HEK293 (cell line): ENCODE results near the gene GSG1L.

Experiments used
- CTCF ChIA-PET: fragments of 350-600 bp; formaldehyde crosslinking; extraction: SDS; loops from one replicate; lab custom pipeline; 2021; ENCODE audit warnings: antibody characterized with exemption; lab: Yijun Ruan, JAX
- POLR2A ChIA-PET: fragments of 300-600 bp; formaldehyde crosslinking; extraction: SDS; loops from one replicate; lab custom pipeline; 2020; ENCODE audit warnings: antibody characterized with exemption, inconsistent platforms; lab: Yijun Ruan, JAX
- H3K27ac ChIP-seq: fragments of 200-500 bp; sonication (Bioruptor generic); 2 replicates; pipeline ENCODE4 v1.5.1; 2014; ENCODE audit warnings: low read depth, low read length, control low read depth, inconsistent platforms; ENCODE audit errors: extremely low read depth
- H3K36me3 ChIP-seq, 2 experiments: fragments of 200-500 bp in 1 of 2; sonication (Bioruptor generic) in 1 of 2; 1 replicate in 1 of 2; 2 replicates in 1 of 2; pipeline ENCODE4 v1.5.1; 2014 to 2017; ENCODE audit warnings: inconsistent platforms in 2 of 2, low read length in 2 of 2; ENCODE audit not compliant: control insufficient read depth in 2 of 2, insufficient read depth in 1 of 2
- H3K4me1 ChIP-seq: fragments of 200-500 bp; sonication (Bioruptor generic); 2 replicates; pipeline ENCODE4 v1.5.1; 2014; ENCODE audit warnings: mild to moderate bottlenecking, low read length, inconsistent platforms; ENCODE audit not compliant: control insufficient read depth, insufficient read depth
- H3K4me3 ChIP-seq: 2 replicates; pipeline ENCODE4 v1.5.1; 2011; ENCODE audit warnings: low read depth, mild to moderate bottlenecking, control low read depth, low read length, moderate library complexity
- H3K9me3 ChIP-seq: fragments of 200-500 bp; sonication (Bioruptor generic); 2 replicates; pipeline ENCODE4 v1.5.1; 2014; ENCODE audit warnings: low read depth, low read length, inconsistent platforms; ENCODE audit not compliant: control insufficient read depth, insufficient read depth
- GLIS1 ChIP-seq: fragments of 450-650 bp; formaldehyde crosslinking; IDR thresholded peaks from 2 replicates; pipeline ENCODE4 v1.5.1; 2016; ENCODE audit warnings: missing biosample characterization, missing genetic modification characterization
- MYNN ChIP-seq: fragments of 450-650 bp; formaldehyde crosslinking; IDR thresholded peaks from 2 replicates; pipeline ENCODE4 v1.5.1; 2016; ENCODE audit warnings: missing biosample characterization, missing genetic modification characterization, borderline replicate concordance
- SETDB1 ChIP-seq: IDR thresholded peaks from one replicate; pipeline ENCODE4 v1.6.1; 2017; ENCODE audit warnings: mild to moderate bottlenecking, low read length, moderate library complexity, mixed read lengths; ENCODE audit not compliant: insufficient read length
- ZBTB20 ChIP-seq: fragments of 450-650 bp; formaldehyde crosslinking; IDR thresholded peaks from 2 replicates; pipeline ENCODE4 v1.5.1; 2016; ENCODE audit warnings: missing biosample characterization, missing genetic modification characterization
- ZBTB48 ChIP-seq: fragments of 450-650 bp; formaldehyde crosslinking; IDR thresholded peaks from 2 replicates; pipeline ENCODE4 v1.5.1; 2016; ENCODE audit warnings: missing biosample characterization, missing genetic modification characterization
- ZIC2 ChIP-seq: fragments of 450-650 bp; formaldehyde crosslinking; IDR thresholded peaks from 2 replicates; pipeline ENCODE4 v1.5.1; 2016; ENCODE audit warnings: missing biosample characterization, missing genetic modification characterization
- ZNF121 ChIP-seq: fragments of 450-650 bp; formaldehyde crosslinking; IDR thresholded peaks from 2 replicates; pipeline ENCODE4 v1.5.1; 2016; ENCODE audit warnings: missing biosample characterization, missing genetic modification characterization
- ZNF140 ChIP-seq: fragments of 450-650 bp; formaldehyde crosslinking; IDR thresholded peaks from 2 replicates; pipeline ENCODE4 v1.5.1; 2016; ENCODE audit warnings: missing biosample characterization, missing genetic modification characterization
- ZNF169 ChIP-seq: fragments of 450-650 bp; formaldehyde crosslinking; IDR thresholded peaks from 2 replicates; pipeline ENCODE4 v1.5.1; 2016; ENCODE audit warnings: missing biosample characterization, missing genetic modification characterization
- ZNF211 ChIP-seq: fragments of 450-650 bp; formaldehyde crosslinking; IDR thresholded peaks from 2 replicates; pipeline ENCODE4 v1.5.1; 2016; ENCODE audit warnings: low read depth, missing biosample characterization, missing genetic modification characterization
- ZNF221 ChIP-seq: fragments of 450-650 bp; formaldehyde crosslinking; IDR thresholded peaks from 2 replicates; pipeline ENCODE4 v1.5.1; 2017; ENCODE audit warnings: missing biosample characterization, missing genetic modification characterization, borderline replicate concordance
- ZNF335 ChIP-seq: fragments of 450-650 bp; formaldehyde crosslinking; conservative IDR thresholded peaks from 2 replicates; pipeline ENCODE4 v1.5.1; 2016; ENCODE audit warnings: missing biosample characterization, missing genetic modification characterization
- ZNF354C ChIP-seq: fragments of 450-650 bp; formaldehyde crosslinking; IDR thresholded peaks from 2 replicates; pipeline ENCODE4 v1.5.1; 2016; ENCODE audit warnings: missing biosample characterization, missing genetic modification characterization, low read depth, borderline replicate concordance
- ZNF391 ChIP-seq: fragments of 450-650 bp; formaldehyde crosslinking; IDR thresholded peaks from 2 replicates; pipeline ENCODE4 v1.5.1; 2016; ENCODE audit warnings: low read depth, missing biosample characterization, missing genetic modification characterization, borderline replicate concordance
- ZNF621 ChIP-seq: fragments of 450-650 bp; formaldehyde crosslinking; IDR thresholded peaks from 2 replicates; pipeline ENCODE4 v1.5.1; 2017; ENCODE audit warnings: missing biosample characterization, missing genetic modification characterization
- ZNF707 ChIP-seq: fragments of 450-650 bp; formaldehyde crosslinking; IDR thresholded peaks from 2 replicates; pipeline ENCODE4 v1.5.1; 2016; ENCODE audit warnings: missing biosample characterization, missing genetic modification characterization
- TF ChIP-seq, protein P1 (sequence below): fragments of 450-650 bp; formaldehyde crosslinking; IDR thresholded peaks from 2 replicates; pipeline ENCODE4 v1.5.1; 2017; ENCODE audit warnings: missing biosample characterization, missing genetic modification characterization
- TF ChIP-seq, protein P2 (sequence below): fragments of 450-650 bp; formaldehyde crosslinking; IDR thresholded peaks from 2 replicates; pipeline ENCODE4 v1.5.1; 2016; ENCODE audit warnings: missing biosample characterization, missing genetic modification characterization
- TF ChIP-seq, protein P3 (sequence below): fragments of 450-650 bp; formaldehyde crosslinking; IDR thresholded peaks from 2 replicates; pipeline ENCODE4 v1.5.1; 2016; ENCODE audit warnings: missing biosample characterization, missing genetic modification characterization
- TF ChIP-seq, protein P4 (sequence below): fragments of 450-650 bp; formaldehyde crosslinking; IDR thresholded peaks from 2 replicates; pipeline ENCODE4 v1.5.1; 2016; ENCODE audit warnings: missing biosample characterization, missing genetic modification characterization
- TF ChIP-seq, protein P5 (sequence below): fragments of 450-650 bp; formaldehyde crosslinking; IDR thresholded peaks from 2 replicates; pipeline ENCODE4 v1.5.0; 2017; ENCODE audit warnings: missing biosample characterization, missing genetic modification characterization, borderline replicate concordance
- TF ChIP-seq, protein P6 (sequence below): fragments of 450-650 bp; formaldehyde crosslinking; IDR thresholded peaks from 2 replicates; pipeline ENCODE4 v1.5.1; 2016; ENCODE audit warnings: missing biosample characterization, missing genetic modification characterization

GSG1L gene

DNA sequence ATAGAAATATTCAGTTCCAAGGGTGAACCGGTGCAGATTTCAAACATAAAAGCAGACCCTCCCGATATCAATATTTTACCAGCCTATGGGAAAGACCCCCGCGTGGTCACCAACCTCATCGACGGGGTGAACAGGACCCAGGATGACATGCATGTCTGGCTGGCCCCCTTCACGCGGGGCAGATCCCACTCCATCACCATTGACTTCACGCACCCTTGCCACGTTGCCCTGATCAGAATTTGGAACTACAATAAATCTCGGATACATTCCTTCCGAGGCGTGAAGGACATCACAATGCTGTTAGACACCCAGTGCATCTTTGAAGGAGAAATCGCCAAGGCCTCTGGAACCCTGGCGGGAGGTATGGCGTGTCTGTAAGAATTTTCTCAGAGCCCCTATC, 313.6 kb downstream of the GSG1L start (continued):
- no peak for TF ChIP-seq ZNF140 (tag by site-specific recombination)
- TF ChIP-seq, protein P1, sequence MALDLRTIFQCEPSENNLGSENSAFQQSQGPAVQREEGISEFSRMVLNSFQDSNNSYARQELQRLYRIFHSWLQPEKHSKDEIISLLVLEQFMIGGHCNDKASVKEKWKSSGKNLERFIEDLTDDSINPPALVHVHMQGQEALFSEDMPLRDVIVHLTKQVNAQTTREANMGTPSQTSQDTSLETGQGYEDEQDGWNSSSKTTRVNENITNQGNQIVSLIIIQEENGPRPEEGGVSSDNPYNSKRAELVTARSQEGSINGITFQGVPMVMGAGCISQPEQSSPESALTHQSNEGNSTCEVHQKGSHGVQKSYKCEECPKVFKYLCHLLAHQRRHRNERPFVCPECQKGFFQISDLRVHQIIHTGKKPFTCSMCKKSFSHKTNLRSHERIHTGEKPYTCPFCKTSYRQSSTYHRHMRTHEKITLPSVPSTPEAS, result no peak
- TF ChIP-seq SETDB1, result no peak
- TF ChIP-seq ZNF169 (tag by site-specific recombination), result no peak
- TF ChIP-seq MYNN (tag by site-specific recombination), result no peak
- no peak for TF ChIP-seq ZNF354C (tag by site-specific recombination)

DNA sequence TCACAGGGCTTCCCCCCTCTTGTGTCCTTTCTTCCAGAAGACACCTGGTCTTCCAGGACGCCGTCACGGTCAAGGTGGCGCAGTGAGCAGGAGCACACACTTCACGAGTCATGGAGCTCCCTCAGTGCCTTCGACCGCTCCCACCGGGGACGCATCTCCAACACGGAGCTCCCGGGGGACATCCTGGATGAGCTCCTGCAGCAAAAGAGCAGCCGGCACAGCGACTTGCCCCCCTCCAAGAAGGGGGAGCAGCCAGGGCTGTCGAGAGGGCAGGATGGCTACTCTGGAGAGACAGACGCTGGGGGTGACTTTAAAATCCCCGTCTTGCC, 314.0 kb downstream of the GSG1L start:
- ChIA-PET CTCF (no interaction called here), POLR2A (no interaction called here)
- Histone ChIP-seq H3K27ac (no peak overlapping the region), H3K9me3 (no peaks in the 10 kb centered on the region), H3K36me3 (no peaks in the 10 kb centered on the region), H3K4me1 (0 out of 2 replicates have a peak, but pooled peaks cover 4% of the 10 kb centered on the region), H3K4me3 (no peak overlapping the region)
- TF ChIP-seq SETDB1 (no peak), ZNF391 (tag by site-specific recombination) (no peak), ZNF121 (tag by site-specific recombination) (no peak), ZNF211 (tag by site-specific recombination) (no peak), ZNF221 (tag by site-specific recombination) (no peak), ZNF707 (no peak), ZNF621 (no peak), ZNF140 (tag by site-specific recombination) (no peak), ZBTB20 (tag by site-specific recombination) (no peak), GLIS1 (tag by site-specific recombination) (no peak), ZBTB48 (tag by site-specific recombination) (no peak), ZNF335 (tag by site-specific recombination) (no peak), ZIC2 (no peak)
- TF ChIP-seq, protein P2, sequence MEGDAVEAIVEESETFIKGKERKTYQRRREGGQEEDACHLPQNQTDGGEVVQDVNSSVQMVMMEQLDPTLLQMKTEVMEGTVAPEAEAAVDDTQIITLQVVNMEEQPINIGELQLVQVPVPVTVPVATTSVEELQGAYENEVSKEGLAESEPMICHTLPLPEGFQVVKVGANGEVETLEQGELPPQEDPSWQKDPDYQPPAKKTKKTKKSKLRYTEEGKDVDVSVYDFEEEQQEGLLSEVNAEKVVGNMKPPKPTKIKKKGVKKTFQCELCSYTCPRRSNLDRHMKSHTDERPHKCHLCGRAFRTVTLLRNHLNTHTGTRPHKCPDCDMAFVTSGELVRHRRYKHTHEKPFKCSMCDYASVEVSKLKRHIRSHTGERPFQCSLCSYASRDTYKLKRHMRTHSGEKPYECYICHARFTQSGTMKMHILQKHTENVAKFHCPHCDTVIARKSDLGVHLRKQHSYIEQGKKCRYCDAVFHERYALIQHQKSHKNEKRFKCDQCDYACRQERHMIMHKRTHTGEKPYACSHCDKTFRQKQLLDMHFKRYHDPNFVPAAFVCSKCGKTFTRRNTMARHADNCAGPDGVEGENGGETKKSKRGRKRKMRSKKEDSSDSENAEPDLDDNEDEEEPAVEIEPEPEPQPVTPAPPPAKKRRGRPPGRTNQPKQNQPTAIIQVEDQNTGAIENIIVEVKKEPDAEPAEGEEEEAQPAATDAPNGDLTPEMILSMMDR (tag by site-specific recombination), result no peak
- TF ChIP-seq, protein P3, sequence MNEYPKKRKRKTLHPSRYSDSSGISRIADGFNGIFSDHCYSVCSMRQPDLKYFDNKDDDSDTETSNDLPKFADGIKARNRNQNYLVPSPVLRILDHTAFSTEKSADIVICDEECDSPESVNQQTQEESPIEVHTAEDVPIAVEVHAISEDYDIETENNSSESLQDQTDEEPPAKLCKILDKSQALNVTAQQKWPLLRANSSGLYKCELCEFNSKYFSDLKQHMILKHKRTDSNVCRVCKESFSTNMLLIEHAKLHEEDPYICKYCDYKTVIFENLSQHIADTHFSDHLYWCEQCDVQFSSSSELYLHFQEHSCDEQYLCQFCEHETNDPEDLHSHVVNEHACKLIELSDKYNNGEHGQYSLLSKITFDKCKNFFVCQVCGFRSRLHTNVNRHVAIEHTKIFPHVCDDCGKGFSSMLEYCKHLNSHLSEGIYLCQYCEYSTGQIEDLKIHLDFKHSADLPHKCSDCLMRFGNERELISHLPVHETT (tag by site-specific recombination), result no peak
- TF ChIP-seq, protein P4, sequence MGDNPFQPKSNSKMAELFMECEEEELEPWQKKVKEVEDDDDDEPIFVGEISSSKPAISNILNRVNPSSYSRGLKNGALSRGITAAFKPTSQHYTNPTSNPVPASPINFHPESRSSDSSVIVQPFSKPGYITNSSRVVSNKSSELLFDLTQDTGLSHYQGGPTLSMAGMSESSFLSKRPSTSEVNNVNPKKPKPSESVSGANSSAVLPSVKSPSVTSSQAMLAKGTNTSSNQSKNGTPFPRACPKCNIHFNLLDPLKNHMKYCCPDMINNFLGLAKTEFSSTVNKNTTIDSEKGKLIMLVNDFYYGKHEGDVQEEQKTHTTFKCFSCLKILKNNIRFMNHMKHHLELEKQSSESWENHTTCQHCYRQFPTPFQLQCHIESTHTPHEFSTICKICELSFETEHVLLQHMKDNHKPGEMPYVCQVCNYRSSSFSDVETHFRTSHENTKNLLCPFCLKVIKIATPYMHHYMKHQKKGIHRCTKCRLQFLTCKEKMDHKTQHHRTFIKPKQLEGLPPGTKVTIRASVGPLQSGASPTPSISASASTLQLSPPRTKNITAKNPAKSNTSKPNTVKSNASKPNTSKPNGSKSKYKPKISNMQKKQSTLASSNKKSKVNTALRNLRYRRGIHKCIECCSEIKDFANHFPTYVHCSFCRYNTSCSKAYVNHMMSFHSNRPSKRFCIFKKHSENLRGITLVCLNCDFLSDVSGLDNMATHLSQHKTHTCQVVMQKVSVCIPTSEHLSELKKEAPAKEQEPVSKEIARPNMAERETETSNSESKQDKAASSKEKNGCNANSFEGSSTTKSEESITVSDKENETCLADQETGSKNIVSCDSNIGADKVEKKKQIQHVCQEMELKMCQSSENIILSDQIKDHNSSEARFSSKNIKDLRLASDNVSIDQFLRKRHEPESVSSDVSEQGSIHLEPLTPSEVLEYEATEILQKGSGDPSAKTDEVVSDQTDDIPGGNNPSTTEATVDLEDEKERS, result no peak
- TF ChIP-seq, protein P5, sequence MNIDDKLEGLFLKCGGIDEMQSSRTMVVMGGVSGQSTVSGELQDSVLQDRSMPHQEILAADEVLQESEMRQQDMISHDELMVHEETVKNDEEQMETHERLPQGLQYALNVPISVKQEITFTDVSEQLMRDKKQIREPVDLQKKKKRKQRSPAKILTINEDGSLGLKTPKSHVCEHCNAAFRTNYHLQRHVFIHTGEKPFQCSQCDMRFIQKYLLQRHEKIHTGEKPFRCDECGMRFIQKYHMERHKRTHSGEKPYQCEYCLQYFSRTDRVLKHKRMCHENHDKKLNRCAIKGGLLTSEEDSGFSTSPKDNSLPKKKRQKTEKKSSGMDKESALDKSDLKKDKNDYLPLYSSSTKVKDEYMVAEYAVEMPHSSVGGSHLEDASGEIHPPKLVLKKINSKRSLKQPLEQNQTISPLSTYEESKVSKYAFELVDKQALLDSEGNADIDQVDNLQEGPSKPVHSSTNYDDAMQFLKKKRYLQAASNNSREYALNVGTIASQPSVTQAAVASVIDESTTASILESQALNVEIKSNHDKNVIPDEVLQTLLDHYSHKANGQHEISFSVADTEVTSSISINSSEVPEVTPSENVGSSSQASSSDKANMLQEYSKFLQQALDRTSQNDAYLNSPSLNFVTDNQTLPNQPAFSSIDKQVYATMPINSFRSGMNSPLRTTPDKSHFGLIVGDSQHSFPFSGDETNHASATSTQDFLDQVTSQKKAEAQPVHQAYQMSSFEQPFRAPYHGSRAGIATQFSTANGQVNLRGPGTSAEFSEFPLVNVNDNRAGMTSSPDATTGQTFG (tag by site-specific recombination), result no peak
- TF ChIP-seq, protein P6, sequence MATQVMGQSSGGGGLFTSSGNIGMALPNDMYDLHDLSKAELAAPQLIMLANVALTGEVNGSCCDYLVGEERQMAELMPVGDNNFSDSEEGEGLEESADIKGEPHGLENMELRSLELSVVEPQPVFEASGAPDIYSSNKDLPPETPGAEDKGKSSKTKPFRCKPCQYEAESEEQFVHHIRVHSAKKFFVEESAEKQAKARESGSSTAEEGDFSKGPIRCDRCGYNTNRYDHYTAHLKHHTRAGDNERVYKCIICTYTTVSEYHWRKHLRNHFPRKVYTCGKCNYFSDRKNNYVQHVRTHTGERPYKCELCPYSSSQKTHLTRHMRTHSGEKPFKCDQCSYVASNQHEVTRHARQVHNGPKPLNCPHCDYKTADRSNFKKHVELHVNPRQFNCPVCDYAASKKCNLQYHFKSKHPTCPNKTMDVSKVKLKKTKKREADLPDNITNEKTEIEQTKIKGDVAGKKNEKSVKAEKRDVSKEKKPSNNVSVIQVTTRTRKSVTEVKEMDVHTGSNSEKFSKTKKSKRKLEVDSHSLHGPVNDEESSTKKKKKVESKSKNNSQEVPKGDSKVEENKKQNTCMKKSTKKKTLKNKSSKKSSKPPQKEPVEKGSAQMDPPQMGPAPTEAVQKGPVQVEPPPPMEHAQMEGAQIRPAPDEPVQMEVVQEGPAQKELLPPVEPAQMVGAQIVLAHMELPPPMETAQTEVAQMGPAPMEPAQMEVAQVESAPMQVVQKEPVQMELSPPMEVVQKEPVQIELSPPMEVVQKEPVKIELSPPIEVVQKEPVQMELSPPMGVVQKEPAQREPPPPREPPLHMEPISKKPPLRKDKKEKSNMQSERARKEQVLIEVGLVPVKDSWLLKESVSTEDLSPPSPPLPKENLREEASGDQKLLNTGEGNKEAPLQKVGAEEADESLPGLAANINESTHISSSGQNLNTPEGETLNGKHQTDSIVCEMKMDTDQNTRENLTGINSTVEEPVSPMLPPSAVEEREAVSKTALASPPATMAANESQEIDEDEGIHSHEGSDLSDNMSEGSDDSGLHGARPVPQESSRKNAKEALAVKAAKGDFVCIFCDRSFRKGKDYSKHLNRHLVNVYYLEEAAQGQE (tag by site-specific recombination), result no peak
